GM19193 (cell line): ENCODE measurements around the gene FGF9.

Experiments
- POLR2A ChIP-seq: IDR thresholded peaks from 4 replicates; pipeline ENCODE4 v1.6.1; 2011; ENCODE audit not compliant: insufficient read depth, insufficient read length; ENCODE audit errors: extremely low read depth

FGF9 gene

GRCh38 chr13:21730186-21730880 lies 59.5 kb downstream of the FGF9 start:
- no peak for TF ChIP-seq POLR2A

GRCh38 chr13:21733475-21734263 lies 62.8 kb downstream of the FGF9 start:
- TF ChIP-seq POLR2A = no peak

- no peak for TF ChIP-seq POLR2A
Measured at GRCh38 chr13:21734961-21735360, 64.1 kb downstream of the FGF9 start.

- no peak for TF ChIP-seq POLR2A
Measured at GRCh38 chr13:21735701-21736401, 65.0 kb downstream of the FGF9 start.

- TF ChIP-seq POLR2A = no peak
Measured at GRCh38 chr13:21736926-21737325, 66.1 kb downstream of the FGF9 start.

GRCh38 chr13:21738630-21739029 lies 67.8 kb downstream of the FGF9 start:
- TF ChIP-seq POLR2A = no peak

GRCh38 chr13:21739771-21740170 lies 68.9 kb downstream of the FGF9 start:
- TF ChIP-seq POLR2A = no peak

GRCh38 chr13:21741396-21741979 lies 70.6 kb downstream of the FGF9 start:
- no peak for TF ChIP-seq POLR2A

GRCh38 chr13:21742096-21742495 lies 71.2 kb downstream of the FGF9 start:
- TF ChIP-seq POLR2A = no peak

GRCh38 chr13:21744149-21744548 lies 73.3 kb downstream of the FGF9 start:
- no peak for TF ChIP-seq POLR2A

GRCh38 chr13:21745307-21745706 lies 74.4 kb downstream of the FGF9 start:
- no peak for TF ChIP-seq POLR2A

GRCh38 chr13:21747456-21747855 lies 76.6 kb downstream of the FGF9 start:
- no peak for TF ChIP-seq POLR2A

GRCh38 chr13:21748166-21748565 lies 77.3 kb downstream of the FGF9 start:
- no peak for TF ChIP-seq POLR2A

GRCh38 chr13:21749410-21749809 lies 78.5 kb downstream of the FGF9 start:
- TF ChIP-seq POLR2A = no peak

- no peak for TF ChIP-seq POLR2A
Measured at GRCh38 chr13:21752501-21752900, 81.6 kb downstream of the FGF9 start.
